OCI-M2 (cell line): Measurements from ENCODE around the gene RIPPLY3.

Source experiments
- DNase-seq: peaks from one replicate; lab custom pipeline; 2025; ENCODE audit not compliant: unreplicated experiment; lab: John Stamatoyannopoulos, UW

The RIPPLY3 gene

GRCh38 chr21:37058261-37058660 is 51.8 kb downstream of the RIPPLY3 start:
- DNase-seq = no peak

- no peak for DNase-seq
Observed at GRCh38 chr21:37059181-37059580, 52.7 kb downstream of the RIPPLY3 start.

DNA sequence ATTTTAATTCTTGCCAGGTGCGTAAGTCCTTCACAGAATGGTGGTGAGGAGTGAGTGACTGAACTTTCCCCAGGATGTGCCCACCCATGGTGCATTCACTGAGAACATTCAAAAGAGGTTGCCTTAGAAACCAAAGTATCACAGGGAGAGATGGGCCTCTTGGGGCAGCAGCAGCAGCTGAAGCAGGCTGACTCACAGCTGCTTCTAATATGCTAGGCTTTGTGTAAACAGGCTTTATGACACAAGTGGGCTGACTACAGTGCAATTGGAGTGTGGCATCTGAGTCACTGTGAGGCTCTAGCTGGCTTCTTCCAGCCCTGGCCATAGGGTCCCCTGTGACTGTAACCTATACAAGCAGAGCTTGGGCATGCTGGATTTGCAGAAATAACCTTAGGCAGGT is 53.8 kb downstream of the RIPPLY3 start:
- DNase-seq = no peak

GRCh38 chr21:37061926-37062592 is 55.6 kb downstream of the RIPPLY3 start:
- no peak for DNase-seq

- no peak for DNase-seq
Observed at GRCh38 chr21:37062593-37062935, 56.1 kb downstream of the RIPPLY3 start.

DNA sequence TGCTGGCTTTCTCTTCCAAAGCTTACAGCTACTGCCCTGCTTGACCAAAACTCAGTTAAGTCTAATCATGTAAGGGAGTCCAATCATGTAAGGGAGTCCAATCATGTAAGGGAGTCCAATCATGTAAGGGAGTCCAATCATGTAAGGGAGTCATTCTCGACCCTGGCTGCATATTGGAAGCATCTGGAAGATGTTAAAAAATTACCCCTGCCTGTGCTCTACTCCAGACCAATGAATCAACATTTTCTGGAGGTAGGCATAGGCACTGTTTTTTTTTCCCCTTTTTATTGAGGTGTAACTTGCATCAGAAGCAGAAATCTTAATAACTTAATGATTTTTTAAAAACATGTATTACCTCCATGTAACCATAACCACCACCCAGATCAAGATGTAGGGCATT is 56.9 kb downstream of the RIPPLY3 start:
- no peak for DNase-seq

DNA sequence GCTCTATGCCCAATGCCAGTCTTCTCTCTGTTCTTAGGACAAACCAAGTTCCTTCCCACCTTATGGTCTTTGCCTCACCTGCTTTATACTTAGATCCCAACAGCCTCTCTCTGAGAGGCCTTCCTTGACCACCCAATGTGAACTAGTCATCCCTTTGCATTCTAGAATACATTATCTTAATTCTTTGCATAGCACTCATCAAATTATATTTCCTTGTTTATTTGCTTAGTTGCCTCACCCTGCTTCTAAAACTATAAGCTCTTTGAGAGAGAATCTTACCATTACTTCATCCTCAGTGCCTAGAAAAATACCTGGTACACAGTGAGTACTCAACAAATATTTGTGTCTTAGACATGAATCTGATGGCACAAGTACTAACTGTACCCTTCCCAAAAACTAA is 58.3 kb downstream of the RIPPLY3 start:
- DNase-seq = no peak

GRCh38 chr21:37065561-37066177 is 59.2 kb downstream of the RIPPLY3 start:
- no peak for DNase-seq
